GM12874 (cell line): ENCODE data around the gene RAET1G.

Experiments used
- CTCF ChIP-seq: IDR thresholded peaks from 2 replicates; pipeline ENCODE4 v1.5.1; 2011; ENCODE audit warnings: low read depth, mild to moderate bottlenecking, control low read depth, low read length, moderate library complexity; ENCODE audit not compliant: insufficient read depth

RAET1G gene

DNA sequence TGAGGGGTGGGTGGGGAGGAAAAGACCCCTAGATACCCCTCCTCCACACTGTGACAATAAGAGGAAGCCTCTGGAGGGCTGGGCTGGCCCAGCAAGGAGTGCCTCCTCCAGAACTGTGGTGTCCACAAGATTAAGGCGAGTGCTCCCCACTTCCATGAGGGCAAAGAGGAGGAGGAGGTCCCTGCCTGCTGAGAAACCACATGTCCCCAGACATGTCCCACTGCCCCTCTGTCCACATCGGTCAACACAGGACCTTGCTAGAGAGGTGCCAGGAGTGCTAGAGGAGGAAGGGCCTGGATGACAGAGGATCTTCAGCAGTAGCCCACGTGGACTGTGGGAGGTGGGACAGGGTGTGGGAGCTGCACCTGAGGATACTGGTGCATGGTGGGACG, 3.1 kb downstream of the RAET1G start:
- TF ChIP-seq CTCF = no peak

- no peak for TF ChIP-seq CTCF
Measured at GRCh38 chr6:149918151-149918905, 4.6 kb downstream of the RAET1G start.

- TF ChIP-seq CTCF = no peak
Measured at GRCh38 chr6:149917679-149918078, 5.2 kb downstream of the RAET1G start.

- no peak for TF ChIP-seq CTCF
Measured at GRCh38 chr6:149915970-149916865, 6.7 kb downstream of the RAET1G start.

- no peak for TF ChIP-seq CTCF
Measured at GRCh38 chr6:149913540-149914240, 9.2 kb downstream of the RAET1G start.

DNA sequence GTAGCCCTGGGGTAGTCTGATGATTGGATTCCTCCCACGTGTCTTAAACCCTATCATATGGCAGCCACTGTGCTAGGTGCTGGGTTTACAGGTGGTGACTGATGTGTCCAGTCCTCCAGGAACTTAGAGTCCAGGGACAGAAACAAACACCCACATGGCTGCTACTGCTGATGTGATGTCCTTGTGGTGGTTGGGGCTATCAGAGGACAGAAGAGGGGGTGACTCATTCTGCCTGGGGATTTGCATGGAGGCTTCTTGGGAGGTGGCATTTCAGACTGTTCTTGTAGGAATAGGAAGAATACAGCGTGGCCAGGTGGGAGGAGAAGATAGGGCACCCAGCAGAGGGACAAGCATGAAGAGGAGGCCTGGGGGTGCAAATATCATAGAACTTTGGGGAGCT, 9.8 kb downstream of the RAET1G start:
- TF ChIP-seq CTCF = no peak

DNA sequence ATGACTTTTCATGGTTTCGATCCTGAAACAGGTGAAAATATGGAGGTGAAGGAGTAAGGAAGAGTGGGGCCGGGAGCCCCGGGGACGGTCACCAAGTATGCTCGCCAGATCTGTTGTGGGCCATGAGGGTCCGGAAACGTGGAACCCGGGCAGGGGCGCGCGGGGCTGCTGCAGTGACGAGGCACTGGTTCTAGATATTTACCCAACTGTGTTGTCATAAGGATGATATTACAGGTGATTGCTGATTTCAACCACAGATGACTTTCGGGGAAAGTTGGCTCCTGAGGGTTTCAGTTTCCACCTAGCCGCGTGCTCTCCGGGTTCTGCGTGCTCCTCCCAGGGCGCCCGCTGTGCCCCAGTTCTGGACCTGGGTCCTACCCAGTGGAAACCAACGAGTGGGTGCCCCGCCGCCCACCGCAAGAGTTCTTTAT, 12.2 kb downstream of the RAET1G start:
- no peak for TF ChIP-seq CTCF
